ENCODE data around the gene SLC6A18.
"Not testable (repeated sequence)": the region's sequence is repeated elsewhere in the genome, so short reads cannot be mapped to it uniquely, and the experiment has no call there.

The SLC6A18 gene

DNA sequence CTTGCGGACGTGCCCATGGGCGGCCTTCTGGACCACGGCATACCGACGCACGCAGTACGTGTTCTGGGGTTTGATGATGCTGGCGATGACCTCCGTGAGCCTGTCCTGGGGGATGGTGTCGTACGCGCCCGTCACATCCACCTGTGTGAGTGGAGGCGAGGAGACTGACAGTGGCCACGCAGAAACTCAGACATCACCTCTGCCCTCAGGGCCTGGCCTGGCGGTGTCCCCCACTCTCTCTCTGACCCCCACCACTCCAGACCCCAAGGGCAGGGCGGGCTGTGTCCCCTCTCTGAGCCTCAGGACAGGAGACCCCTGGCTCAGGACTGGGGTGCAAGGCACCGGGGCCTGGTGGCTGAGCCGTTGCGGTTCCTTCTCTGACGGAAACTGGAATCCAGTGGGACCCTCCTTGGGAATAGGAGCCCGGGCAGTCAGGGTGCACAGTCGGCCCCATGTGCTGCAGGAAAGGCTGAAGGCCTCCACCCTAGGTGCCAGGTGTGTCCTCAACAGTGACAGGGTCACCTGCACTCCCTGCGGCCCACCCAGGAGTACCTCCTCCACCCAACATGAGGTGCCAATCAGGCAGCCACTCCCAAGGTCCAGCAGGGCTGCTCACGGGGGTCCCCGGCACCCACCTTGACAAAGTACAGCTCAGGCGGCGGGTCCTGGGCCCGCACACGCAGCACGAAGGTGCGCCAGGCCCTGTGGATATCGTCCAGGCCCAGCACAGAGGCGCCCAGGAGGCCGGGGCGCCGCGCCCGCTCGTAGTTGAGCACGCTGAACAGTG, 53.7 kb downstream of the SLC6A18 start:
- no peak for DNase-seq

DNA sequence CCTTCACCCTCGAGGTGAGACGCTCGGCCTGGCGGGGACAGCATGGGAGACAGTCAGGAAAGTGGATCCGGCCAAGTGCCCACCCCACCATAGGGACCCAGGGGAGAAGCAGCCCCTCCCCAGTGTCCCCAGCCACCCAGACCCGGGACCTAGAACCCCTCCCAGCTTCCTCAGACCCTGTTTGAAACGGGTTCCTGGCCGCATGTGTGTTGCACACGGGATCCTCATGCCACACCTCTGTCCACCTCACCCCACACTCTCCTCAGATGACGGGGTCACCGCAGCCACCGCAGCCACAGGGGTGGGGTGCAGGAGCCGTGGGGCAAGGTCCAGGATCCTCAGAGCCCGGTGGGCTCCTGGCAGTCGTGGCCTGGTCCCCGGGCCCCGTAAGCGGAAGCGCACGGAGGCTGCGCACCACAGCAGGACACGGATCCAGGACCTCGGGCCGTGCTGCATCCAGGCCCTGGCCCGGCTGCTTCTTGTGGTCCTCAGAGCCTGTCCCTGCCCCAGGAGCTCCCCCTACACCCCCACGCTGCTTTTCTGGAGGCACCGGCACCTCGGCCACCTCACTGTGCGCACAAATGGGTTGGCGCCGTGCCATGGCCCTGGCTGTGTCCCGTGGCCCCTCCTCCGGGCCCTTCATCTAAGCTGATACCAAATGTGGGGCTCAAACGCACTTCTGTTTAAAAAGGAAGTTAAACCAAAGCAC, 54.4 kb downstream of the SLC6A18 start:
- DNase-seq, result no peak

- no peak for DNase-seq
These were observed 55.2 kb downstream of the SLC6A18 start for GRCh38 chr5:1280177-1281037.

DNA sequence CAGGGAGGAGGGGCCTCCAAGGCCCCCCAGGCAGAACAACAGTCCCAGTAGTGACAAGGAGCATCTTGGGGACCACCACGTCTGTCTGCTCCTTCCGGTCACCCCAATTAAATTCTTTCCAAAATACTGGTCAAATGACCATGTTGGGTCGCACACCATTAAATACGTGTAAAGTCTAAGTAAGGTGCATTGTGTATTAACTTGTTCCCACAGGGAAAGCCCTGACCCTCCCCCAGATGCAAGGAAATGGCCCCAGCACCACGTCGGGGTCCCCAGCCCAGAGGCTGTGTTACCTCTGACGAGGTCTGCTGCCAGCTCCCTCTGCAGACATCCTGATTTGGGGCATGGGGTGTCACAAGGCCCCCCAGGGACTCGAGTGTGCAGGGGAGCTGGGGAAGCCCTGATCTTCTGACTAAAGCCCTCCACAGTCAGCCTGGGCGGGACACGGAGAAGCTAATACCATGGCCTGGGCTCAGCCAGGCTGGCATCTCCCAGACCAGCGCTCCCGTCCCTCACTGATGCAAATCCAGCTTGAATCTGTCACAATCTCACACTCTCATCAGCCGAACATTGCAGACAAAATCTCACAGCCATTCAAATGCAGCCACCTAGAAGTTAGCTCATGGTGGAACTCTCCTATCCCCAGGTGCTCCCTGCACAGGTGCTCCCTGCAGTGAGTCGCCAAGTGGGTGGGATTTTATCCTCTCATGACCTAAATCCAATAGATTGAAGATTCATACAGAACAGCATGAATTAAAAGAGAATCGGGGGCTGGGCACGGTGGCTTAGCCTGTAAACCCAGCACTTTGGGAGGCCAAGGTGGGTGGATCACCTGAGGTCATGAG, 56.1 kb downstream of the SLC6A18 start:
- no peak for DNase-seq

DNA sequence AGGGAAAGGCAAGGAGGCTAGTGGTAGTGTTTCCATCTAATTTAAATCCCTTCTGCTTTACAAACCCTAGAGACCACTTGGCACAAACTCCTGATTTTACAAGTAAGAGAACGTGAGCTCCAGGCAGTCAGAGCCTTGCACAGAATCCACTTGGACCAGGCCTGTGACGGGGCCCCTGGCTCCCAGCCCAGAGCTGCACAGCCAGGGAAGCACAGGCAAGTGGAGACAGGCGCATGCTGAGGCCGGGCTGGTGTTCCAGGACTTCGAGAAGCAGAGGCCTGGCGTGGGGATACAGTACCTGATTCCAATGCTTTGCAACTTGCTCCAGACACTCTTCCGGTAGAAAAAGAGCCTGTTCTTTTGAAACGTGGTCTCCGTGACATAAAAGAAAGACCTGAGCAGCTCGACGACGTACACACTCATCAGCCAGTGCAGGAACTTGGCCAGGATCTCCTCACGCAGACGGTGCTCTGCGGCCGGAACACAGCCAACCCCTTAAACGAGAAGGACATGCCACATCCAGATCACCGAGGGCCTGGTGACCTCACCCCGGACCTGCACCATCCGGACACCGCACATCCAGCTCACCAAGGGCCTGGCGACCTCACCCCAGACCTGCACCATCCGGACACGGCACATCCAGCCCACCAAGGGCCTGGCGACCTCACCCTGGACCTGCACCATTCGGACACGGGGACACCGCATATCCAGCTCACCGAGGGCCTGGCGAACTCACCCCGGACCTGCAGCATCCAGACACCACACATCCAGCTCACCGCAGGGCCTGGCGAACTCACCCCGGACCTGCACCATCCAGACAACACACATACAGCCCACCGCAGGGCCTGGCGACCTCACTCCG, 57.2 kb downstream of the SLC6A18 start:
- peak; percentile 2 for DNase-seq

GRCh38 chr5:1282993-1283728, 58.0 kb downstream of the SLC6A18 start:
- DNase-seq, result peak; percentile 0

DNA sequence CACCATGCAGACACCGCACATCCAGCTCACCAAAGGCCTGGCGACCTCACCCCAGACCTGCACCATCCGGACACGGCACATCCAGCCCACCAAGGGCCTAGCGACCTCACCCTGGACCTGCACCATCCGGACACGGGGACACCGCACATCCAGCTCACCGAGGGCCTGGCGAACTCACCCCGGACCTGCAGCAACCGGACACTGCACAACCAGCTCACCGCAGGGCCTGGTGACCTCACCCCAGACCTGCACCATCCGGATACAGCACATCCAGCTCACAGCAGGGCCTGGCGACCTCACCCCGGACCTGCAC, 58.5 kb downstream of the SLC6A18 start:
- DNase-seq, result peak; percentile 1

DNA sequence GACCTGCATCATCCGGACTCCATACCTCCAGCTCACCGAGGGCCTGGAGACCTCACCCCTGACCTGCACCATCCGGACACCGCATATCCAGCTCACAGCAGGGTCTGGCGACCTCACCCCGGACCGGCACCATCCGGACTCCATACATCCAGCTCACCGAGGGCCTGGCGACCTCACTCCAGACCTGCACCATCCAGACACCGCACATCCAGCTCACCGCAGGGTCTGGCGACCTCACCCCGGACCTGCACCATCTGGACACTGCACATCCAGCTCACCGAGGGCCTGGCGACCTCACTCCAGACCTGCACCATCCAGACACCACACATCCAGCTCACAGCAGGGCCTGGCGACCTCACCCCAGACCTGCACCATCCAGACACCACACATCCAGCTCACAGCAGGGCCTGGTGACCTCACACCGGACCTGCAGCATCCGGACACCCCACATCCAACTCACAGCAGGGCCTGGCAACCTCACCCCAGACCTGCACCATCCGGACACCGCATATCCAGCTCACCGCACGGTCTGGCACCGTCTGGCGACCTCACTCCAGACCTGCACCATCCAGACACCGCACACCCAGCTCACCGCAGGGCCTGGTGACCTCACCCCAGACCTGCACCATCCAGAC, 59.3 kb downstream of the SLC6A18 start:
- not testable (repeated sequence) for DNase-seq

DNA sequence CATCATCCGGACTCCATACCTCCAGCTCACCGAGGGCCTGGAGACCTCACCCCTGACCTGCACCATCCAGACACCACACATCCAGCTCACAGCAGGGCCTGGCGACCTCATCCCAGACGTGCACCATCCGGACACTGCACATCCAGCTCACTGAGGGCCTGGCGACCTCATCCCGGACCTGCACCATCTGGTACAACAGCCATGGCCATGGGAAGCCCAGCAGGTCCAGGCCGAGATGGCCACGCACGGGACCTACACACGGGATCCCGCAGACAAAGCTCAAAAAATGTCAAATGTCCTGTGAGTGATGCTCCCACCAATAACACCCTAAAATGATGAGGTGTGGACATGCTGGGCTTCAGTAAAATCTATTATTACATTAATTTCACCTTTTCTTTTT, 60.0 kb downstream of the SLC6A18 start:
- DNase-seq, result no peak

DNA sequence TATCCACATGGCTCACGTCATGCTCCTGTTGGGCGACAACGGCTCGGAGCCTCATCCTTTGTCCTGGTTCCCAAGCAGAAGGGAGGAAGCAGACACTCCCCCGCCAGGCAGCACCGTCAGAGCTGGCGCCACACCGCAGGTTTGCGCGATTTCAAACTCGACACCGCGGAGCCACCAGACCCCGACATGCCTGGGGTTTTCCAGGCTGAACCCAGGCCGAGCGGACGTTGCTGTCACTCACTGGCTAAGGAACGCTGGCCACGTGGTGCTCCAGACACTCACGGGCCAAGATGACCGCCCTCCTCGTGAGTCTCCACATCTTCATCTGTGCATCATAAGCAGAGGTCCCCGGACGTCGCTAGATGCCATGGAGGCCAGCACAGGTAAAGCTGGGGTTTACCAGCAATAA, 60.7 kb downstream of the SLC6A18 start:
- no peak for DNase-seq

DNA sequence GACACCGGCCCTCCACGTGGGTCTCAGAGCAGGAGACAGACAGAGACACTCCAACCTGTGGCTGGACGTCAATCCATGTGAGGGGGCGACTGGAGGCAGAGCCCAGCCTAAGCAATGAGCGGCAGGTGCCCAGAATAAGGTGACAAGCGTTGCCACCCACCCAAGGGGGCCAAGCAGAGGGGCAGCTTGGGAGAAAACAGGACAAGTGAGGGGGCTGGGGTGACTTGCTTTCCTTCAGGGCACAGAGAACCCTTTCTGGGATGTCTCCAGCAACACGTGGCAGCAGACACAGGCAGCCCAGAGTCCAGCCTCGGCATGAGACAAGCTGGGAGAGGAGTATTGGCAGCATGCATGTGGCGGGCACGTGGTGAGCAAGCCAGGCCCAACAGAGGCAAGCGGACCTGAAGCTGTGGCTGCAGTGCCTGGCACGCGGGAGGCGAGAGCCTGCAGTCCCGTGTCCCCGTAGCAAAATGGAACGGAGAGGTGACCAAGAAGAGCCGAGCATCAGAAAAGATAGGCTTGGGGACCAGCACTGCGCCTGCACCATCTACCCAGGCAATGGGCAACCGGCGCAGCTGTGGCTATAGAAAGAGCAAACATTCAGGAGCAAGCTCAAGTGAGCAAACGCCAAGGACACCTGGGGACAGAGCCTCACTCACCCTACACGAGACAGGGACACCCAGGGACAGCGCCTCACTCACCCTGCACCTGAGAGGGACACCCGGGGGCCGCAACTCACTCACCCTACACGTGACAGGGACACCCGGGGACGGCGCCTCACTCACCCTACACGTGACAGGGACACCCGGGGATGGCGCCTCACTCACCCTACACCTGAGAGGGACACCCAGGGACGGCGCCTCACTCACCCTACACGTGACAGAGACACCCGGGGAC, 63.5 kb downstream of the SLC6A18 start:
- no peak for DNase-seq

GRCh38 chr5:1289559-1289958, 64.4 kb downstream of the SLC6A18 start:
- DNase-seq, result not testable (repeated sequence)

GRCh38 chr5:1290956-1291355, 65.8 kb downstream of the SLC6A18 start:
- DNase-seq, result not testable (repeated sequence)

DNA sequence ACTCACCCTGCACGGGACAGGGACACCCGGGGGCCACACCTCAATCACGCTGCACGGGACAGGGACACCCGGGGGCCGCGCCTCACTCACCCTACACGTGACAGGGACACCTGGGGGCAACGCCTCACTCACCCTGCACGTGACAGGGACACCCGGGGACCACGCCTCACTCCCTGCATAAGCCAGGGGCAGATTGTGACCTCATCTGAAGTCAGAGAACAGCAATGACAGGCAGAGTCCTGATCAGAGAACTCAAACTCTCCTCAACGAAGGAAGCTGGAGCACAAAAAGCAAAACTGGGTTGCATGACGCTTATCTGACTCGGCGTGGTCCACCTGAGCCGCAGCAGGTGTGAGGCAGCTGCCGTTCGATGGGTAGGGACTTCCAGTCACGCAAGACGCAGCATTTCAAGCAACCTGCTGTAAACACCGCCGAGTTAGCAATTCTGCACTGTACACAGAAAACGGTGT, 66.5 kb downstream of the SLC6A18 start:
- DNase-seq, result no peak

- no peak for DNase-seq
These were observed 67.0 kb downstream of the SLC6A18 start for GRCh38 chr5:1292139-1292538.

- no peak for DNase-seq
These were observed 67.8 kb downstream of the SLC6A18 start for GRCh38 chr5:1292846-1293415.

DNA sequence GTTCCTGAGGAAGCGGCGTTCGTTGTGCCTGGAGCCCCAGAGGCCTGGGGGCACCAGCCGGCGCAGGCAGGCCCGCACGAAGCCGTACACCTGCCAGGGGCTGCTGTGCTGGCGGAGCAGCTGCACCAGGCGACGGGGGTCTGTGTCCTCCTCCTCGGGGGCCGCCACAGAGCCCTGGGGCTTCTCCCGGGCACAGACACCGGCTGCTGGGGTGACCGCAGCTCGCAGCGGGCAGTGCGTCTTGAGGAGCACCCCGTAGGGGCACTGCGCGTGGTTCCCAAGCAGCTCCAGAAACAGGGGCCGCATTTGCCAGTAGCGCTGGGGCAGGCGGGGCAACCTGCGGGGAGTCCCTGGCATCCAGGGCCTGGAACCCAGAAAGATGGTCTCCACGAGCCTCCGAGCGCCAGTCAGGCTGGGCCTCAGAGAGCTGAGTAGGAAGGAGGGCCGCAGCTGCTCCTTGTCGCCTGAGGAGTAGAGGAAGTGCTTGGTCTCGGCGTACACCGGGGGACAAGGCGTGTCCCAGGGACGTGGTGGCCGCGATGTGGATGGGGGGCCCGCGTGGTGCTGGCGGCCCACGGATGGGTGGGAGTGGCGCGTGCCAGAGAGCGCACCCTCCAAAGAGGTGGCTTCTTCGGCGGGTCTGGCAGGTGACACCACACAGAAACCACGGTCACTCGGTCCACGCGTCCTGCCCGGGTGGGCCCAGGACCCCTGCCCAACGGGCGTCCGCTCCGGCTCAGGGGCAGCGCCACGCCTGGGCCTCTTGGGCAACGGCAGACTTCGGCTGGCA, 68.4 kb downstream of the SLC6A18 start:
- DNase-seq, result no peak
